Measurements from ENCODE around the gene TMEM98.

- TF ChIP-seq CTCF (IDR thresholded peaks at IDR 0.05) (no peak), POLR2AphosphoS5 (IDR thresholded peaks at IDR 0.05) (no peak)
These were observed 49.7 kb upstream of the TMEM98 start for GRCh38 chr17:32878211-32878610.

Data from prostate gland (tissue), 2 donors.